ENCODE results near the gene ZNF280B.
"Not testable (repeated sequence)": the region's sequence is repeated elsewhere in the genome, so short reads cannot be mapped to it uniquely, and the experiment has no call there.

ZNF280B gene

DNA sequence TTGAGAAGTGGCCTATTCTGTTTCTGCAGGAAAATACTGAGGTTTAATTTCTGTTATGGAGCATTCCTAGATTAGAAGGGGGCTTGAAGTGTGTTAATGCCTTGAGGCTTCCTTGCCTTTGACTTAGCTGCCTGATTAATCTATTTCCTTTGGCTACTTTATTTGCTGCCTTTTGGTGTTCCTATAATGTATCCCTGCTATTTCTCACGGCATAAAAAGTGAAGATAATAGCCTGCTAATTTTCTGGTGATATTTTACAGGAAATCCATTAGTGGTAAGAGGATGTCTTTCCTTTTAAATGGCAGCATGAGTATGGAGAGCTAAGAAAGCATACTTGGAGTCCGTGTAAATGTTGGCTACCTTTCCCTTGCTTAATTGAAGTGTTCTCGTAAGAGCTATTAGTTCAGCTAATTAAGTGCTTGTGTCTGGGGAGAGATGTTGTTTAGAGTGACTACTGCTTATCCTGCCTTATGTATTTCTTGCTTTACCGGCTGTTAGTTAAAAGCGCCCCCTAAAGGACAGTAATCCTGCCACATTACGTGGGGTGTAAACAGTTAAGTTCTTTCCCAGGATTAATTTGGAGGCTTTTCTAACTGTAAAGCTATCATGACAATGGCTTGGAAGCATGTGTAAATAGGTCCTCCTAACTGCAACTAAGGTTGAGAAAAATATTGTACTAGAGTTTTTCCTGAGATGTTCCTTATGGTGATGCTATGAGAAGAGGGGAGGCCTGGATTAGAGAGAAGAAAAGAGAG is 45.6 kb downstream of the ZNF280B start:
- DNase-seq: no peak

- DNase-seq: no peak
Observed at GRCh38 chr22:22461583-22461982, 47.0 kb downstream of the ZNF280B start.

GRCh38 chr22:22461111-22461510 is 47.4 kb downstream of the ZNF280B start:
- no peak for DNase-seq

DNA sequence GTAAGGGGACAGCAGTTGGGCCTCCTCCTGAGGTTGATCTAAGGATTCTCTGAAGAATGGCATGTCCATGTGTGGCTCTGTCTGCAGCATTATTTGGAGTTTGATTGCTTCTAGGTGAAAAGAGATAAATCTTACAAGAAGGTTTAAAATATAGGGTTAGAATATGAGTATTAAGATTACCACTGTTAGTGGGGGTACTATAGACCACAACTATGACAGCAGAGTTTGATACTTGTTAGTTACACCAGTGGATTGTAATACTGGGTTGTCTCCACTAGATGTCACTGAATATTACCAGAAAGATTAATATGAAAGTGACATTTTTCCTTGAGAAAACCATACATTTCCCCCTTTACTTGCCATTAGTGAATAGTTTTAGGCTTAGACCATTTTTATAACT is 47.9 kb downstream of the ZNF280B start:
- DNase-seq: no peak

DNA sequence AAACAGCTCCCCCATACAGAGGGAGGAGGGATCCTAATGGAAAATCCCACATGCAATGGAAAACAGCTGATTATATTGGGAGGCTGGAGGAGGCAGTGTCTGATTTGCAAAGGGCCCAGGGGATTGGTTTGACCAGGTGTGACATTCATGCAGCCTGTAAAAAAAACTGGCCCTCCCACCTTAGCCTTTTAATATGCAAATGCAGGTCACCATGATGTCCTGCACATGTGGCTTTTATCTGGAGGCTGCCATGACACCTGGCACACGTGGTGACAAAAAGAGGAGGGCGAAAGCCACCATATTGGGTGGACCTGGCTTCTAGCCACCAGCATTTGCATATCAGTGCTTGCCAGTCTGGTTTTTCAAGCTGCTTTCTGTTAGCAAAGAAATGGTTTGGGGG is 48.5 kb downstream of the ZNF280B start:
- no peak for DNase-seq

GRCh38 chr22:22458896-22459588 is 49.5 kb downstream of the ZNF280B start:
- no peak for DNase-seq

DNA sequence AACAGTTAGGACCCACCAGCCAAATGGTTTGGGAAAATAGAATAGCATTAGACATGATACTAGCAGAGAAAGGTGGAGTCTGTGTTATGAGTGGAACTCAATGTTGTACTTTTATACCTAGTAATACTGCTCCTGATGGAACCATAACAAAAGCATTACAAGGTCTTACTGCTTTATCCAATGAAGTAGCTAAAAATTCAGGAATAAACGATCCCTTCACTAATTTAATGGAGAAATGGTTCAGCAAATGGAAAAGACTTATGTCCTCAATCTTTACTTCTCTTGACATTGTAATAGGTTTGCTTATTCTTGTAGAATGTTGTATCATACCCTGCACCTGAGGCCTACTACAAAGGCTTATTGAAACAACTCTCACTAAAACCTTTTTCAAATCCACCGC is 50.2 kb downstream of the ZNF280B start:
- no peak for DNase-seq

GRCh38 chr22:22454997-22455396 is 53.5 kb downstream of the ZNF280B start:
- no peak for DNase-seq

DNA sequence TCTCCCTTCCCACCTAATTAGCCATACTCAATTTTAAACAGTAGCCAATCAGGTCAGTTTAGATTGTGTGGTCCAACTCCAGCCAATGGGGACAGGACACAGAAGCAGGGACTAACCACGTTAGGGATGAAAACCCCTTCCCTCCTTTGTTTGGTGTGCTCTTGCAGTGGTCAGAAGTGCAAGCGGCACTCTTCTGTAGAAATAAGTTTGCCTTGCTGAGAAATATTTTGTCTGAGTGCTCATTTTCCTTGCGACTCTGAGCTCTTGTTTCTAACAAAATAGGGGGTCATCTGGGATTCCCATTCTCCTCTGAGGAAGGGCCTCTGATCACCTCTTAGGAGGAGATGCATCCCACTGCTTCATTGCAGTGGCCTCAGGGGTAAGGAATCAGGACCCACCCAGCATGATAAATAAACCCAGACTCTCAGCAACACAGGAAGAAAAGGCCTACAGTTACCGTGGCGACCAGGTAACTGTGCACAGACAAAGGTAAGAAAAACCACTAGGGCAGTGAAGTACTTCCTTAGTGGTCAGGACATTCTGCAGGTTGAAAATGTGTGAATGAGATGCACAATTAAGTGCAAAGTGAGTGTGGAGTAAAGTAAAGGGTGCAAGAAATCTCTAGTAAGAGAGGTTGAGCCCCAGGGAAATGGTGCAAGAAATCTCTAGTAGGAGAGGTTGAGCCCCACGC is 55.4 kb downstream of the ZNF280B start:
- DNase-seq: no peak

GRCh38 chr22:22452211-22452610 is 56.3 kb downstream of the ZNF280B start:
- DNase-seq: no peak

- DNase-seq: no peak
Observed at GRCh38 chr22:22450343-22450839, 58.2 kb downstream of the ZNF280B start.

GRCh38 chr22:22449819-22450218 is 58.7 kb downstream of the ZNF280B start:
- no peak for DNase-seq

- no peak for DNase-seq
Observed at GRCh38 chr22:22446517-22446916, 62.0 kb downstream of the ZNF280B start.

DNA sequence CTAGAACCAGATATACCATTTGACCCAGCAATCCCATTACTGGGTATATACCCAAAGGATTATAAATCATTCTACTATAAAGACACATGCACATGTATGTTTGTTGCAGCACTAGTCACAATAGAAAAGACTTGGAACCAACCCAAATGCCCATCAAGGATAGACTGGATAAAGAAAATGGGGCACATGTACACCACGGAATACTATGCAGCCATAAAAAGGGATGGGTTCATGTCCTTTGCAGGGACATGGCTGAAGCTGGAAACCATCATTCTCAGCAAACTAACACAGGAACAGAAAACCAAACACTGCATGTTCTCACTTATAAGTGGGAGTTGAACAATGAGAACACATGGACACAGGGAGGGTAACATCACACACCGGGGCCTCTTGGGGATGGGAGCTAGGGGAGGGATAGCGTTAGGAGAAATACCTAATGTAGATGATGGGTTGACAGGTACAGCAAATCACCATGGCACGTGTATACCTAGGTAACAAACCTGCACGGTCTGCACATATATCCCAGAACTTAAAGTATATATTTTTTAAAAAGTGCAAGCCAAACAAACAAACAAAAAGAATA is 64.4 kb downstream of the ZNF280B start:
- DNase-seq: not testable (repeated sequence)

- DNase-seq: no peak
Observed at GRCh38 chr22:22442928-22443709, 65.4 kb downstream of the ZNF280B start.

GRCh38 chr22:22441626-22442025 is 66.9 kb downstream of the ZNF280B start:
- not testable (repeated sequence) for DNase-seq

GRCh38 chr22:22440188-22440587 is 68.4 kb downstream of the ZNF280B start:
- DNase-seq: no peak
